Glomerular visceral epithelial cell (primary cell): ENCODE results near the gene JARID2.

Source experiments
- DNase-seq: peaks from one replicate; pipeline ENCODE4 v3.0.0-alpha.2; 2016; ENCODE audit errors: extremely low spot score

The JARID2 gene

DNA sequence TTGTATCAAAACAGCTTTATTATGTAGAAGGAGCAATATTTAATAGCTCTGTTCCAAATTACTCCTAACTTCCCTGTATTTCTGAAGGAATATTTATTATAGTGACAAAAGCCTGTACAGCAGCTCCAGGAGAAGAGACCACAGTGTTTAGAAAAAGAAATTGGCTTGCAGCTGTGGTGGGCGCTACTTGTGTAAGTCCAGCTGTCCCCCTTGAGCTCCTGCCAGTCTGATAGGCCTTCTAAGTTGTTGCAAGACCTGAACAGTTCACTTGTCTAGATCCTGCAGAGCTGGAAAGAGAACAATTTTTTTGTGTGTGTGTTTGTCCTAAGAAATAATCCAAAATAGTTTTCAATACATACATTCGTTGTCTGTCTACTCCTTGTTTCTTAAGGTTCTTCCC is 86.6 kb downstream of the JARID2 start:
- DNase-seq, result no peak

DNA sequence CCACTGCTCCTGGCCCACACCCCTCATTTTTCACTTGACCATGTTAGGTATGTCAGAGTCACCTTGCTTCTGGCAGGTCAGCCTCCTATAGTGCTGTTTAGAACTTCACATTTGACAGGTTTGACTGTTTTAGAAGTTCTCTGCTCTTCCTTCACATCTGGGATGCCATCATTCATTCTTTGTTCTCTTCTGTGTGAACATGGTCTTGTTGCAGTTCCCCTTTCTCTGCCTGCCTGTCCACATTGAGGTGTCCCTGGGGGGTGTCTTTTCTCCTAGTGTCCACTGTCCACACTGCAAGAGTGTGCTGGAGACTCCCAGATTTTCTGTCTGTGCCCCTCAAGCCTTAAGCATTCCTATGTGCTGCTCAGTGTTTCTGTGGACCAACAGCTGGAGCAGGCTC is 89.5 kb downstream of the JARID2 start:
- DNase-seq, result no peak

DNA sequence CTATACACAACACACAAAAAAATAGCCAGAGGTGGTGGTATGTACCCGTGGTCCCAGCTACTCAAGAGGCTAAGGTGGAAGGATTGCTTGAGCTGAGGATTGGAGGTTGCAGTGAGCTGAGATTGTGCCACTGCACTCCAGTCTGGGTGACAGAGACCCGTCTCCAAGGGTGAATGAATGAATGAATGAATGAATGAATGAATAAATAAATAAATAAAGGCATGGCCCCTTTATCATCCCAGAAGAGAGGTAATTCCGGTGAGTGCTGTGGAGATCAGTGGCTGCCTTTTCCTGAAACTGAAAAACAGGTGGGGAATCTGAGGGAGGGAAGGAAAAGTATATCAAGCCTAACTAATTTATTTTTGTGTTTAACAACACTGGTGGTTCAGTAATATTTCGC is 90.0 kb downstream of the JARID2 start:
- no peak for DNase-seq

DNA sequence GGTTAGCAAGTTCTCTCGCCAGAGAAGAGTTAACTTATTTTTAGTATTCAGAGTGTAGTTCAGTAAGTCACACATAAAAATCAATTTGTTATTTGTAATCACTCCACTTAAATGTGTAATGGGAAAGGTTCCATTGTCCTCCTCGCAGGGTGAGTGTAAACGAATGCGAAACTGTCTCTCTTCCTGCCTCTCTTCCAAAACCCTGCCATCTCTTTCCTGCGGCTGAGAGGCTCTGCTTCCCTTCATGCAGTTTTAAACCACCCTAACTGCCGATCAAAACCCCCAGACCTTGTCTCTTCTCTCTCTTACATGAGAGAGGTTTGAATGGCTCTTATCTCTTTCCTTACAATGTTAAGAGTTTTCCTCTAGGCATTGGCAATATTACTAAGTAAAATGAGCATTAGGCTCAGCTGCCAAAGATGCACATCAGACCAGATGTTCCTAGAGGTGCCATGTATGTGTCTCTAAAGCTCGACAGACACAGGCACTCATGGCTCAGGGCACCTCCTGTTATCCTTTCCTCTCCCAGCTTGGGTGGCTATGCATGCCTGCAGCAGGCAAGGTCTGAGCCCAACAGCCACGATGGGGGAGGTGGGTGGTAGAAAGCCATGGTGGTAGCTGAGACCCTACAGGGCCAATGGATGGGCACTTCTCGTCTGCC is 91.2 kb downstream of the JARID2 start:
- no peak for DNase-seq

DNA sequence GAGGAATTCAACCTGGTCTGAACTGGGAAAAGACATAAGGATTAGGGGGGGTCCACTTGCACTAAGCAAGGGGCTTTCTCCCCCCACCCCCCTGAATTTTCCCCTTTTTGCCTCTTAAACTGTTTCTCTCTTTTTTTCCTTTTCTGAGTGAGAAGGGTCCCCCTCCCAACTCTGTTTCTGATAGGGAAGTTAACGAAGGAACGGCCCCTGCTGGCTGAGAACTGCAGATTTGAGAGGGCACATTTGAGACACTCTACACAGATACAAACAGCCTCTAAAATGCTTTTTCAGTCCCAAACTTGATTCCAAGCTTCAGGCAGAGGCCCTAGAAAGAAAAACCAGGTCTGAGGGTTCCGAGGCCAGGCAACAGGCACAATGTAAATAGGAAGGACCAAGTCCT is 91.7 kb downstream of the JARID2 start:
- DNase-seq, result no peak

DNA sequence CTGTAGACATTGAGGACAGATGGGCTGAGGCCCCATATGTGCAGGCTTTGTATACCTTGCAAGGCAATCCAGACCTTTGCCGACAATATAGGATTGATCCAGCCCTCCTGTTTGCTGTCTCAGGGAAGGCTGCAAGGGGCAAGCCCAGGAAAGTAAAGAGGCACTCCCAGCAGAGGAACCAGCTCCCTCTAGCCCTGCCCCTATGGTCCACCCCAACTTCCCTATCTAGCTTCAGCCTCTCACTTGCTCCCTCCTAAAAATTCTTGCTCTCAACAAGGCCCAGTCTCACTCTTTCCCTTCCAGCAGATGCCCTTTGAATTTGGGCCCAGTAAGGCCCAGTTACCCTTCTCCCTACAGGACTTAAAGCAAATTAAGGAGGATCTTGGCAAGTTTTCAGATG is 92.6 kb downstream of the JARID2 start:
- DNase-seq, result no peak

DNA sequence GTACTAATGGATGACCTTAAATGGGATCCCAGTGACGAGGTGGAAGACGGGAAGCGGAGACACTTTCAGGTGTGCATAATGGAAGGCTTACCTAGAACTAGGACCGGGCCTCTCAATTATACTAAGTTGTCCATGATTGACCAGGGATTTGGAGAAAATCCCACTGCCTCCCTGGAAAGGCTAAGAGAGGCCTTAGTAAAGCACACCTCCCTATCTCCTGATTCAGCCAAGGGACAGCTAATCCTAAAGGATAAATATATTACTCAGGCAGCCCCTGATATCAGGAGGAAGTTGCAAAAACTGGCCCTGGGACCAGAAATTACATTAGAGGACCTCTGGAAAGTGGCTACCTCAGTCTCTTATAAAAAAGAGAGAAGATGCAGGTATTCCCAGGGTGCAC is 93.2 kb downstream of the JARID2 start:
- no peak for DNase-seq

DNA sequence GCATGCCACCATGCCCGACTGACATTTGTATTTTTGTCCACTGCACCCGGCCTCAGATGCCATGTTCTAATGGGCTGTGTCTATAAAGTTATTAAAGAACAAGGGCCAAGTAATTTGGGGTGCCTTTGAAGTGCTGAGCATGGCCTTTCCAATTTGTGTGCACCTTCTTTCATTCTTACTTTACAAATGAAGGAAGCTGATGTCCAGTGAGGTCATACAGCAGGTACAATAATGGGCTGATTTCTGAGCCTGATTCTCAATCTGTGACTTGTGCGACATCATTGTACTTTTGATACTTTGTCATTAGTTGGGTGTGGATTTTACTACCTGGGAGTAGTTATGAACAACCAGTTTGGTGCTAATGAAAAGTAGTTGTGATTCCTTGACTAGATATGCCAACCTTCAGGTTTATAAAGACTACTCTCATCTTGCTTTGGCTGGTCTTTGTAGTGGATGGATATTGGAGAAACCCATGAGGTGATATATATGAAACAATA is 94.3 kb downstream of the JARID2 start:
- DNase-seq, result no peak

DNA sequence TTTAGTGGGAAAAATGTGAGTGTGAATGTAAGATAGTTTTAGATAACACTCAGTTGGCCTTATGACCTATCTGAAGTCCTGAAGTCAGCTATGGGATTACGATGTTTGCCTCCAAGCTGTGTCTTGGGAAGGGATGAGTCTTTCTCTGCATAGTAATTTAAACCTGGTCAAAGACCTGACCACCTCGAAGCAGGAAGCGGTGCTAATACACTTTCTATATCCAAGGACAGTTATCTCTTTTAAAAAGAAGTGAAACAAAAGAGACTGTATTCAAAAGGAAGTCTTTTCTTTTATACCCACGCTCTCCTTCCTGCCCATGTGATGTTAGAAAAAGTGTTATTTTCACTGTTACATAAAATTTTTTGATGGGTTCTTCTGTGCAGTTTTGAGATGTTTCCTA is 94.9 kb downstream of the JARID2 start:
- no peak for DNase-seq

DNA sequence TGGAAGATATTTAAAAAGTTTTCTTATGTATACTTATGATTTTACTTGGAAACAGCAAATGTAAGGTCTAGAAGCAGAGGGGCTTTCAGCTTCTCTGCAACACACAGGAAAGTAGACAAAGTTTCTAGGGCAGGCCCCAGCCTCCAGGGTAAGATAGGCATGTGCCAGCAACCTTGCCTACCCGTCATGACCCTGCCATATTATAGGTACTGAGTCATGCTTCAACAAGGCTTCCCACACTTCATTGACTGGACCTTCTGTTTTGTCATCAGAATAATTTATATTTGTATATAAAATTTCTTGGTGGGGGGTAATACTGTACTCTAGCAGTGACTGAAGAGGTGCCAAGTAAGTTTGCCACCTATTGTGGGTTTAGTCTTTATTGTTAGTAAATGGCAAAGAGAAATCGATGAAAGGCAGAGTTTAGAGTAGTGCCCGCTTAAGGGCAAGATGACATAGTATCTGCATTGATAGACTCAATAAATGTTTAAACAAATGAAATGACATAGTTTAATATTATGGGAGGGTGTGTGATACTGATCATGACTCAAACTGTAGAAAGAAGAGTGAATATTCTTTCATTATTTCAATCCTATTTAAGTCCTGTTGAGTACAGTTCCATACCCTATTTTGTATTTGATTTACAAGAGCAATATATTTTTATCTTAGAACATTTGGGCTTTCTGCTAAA is 95.6 kb downstream of the JARID2 start:
- DNase-seq, result peak; percentile 37

DNA sequence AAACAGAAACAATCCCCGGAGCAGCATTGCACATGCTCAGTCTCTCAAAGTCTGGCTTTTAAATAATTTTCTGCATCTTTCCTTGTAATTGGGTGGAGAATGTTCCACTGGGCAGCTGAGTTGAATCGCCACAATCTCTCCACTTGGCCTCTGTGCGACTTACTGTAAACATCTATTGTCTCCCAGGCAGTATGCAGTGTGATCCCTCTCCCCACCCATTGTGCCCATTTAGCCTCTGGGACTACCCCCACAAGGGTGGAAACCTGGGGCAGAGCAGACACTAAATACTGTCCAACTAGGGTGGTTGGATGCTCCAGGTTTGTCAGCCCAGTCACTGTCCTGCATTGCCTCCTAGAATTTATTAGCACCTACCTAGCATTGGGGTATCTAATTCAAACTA is 96.2 kb downstream of the JARID2 start:
- DNase-seq, result no peak

DNA sequence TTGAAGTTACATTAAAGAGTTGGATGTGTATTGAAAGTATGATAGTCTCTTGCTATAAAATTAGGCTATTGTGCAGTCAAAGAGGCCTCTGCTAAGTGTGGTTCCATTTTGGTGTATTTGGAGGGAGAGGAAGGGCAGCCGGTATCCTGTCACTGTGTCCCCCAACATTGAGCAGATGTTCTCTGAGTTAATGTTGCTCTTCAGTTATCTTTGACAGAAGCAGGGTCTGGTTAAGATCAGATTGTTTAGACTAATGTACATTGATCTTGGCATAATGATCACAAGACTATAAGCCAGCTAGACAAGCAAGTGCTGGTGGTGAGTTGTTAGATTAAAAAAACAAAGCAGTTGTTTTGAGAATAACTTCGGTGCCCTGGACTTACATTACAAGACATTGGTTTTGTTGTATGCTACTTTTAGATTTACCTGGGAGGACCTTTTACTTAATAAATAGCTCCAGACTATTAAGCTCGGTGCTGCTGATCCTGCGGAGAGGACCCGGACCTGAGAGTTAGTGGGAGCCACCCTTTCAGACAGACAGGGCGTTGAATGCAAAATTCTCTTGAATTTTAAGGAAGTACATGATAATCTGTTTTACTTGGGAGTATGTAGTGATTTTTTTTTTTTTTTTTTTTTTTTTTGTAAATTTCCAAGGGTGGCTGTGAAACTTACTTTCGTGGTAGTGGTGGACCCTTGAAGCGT is 97.8 kb downstream of the JARID2 start:
- no peak for DNase-seq

DNA sequence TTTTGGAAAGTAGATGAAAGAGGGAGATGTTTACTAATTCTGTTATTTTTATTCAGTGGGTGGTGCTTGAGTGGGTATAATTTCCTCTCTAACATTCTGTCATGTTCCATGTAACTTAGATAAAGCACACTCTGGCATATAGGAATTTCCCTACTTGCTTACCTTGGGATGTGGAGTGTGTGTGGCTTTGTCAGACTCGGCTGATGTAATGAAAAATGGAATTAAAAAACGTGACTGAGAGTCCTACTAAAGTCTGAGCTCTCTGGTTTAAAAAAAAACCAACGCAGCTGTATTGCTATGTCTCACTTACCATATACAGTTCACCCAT is 98.3 kb downstream of the JARID2 start:
- DNase-seq, result peak; percentile 26

DNA sequence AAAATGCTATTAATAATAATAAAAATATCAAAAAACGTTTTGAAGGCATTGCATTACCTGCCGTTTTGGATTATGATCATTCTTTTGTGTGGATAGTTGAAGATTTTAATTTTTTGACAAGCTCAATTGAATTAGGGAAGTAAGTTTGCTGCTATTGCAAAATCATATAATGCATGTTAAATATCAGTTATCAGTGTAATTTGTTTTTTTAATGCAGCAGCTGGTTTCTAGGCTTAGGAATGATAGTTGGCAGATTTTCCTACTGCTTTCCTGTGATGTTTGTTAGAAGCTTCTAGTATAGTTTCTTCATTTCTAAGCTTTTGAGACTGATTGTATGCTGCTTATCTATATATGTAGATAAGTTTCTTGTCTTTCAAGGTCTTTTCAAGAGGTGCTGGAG is 99.0 kb downstream of the JARID2 start:
- DNase-seq, result no peak

DNA sequence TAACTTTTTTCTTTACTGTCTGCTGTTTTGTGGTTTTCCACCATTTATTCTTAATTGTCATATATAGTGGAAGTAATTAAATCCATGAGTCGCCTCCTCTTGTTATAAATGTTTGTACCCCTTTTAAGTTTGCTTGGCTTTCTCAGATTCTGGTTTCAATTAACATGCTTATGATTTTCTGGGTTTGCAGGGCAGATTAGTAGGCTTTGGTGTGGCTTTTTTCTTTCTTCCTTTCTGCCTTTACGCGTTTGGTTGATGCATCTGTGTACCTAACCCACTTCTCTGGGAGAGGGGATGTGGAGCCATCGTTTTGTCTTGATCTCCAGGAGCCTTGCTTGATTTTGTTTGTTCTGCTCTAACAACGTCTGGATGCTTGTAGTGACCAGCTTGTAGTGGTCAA is 100.4 kb downstream of the JARID2 start:
- DNase-seq, result no peak

DNA sequence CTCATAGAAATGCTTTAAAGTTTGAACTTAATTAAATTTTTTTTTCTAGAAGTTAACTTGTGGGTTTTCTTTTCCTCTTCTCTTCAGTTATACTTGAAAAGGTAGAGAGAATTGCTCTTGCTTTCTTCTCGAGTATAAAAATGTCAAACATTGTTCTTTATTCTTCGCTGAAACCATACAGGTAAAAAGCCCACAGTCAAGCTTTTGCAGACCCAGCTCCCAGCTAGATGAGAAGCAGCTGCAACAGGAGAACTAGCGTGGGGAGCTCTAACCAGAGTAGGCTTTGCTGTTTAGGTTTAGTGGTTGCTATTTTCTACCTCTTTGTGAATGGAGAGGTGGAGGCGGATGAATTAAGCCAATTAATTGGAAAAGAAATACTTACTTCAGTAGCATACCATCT is 102.7 kb downstream of the JARID2 start:
- DNase-seq, result no peak

DNA sequence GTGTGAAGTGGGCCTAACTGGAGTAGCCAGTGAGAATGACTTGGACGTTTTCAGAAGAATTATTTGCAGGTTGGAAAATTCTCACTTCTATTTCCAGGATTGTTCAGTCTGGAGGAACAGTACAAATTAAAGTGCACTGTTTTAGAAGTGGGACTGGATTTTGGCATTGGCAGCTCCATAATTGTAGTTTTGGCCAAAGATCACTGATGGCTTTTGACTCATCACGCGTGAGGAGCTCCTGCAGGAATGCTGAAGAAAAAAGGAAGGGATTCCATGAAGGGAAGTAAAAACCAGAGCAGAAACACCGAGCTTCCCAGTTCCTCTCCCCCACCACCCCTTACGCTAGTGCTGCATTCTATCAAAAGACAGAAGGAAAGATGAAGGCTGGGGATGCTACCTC is 103.5 kb downstream of the JARID2 start:
- no peak for DNase-seq

DNA sequence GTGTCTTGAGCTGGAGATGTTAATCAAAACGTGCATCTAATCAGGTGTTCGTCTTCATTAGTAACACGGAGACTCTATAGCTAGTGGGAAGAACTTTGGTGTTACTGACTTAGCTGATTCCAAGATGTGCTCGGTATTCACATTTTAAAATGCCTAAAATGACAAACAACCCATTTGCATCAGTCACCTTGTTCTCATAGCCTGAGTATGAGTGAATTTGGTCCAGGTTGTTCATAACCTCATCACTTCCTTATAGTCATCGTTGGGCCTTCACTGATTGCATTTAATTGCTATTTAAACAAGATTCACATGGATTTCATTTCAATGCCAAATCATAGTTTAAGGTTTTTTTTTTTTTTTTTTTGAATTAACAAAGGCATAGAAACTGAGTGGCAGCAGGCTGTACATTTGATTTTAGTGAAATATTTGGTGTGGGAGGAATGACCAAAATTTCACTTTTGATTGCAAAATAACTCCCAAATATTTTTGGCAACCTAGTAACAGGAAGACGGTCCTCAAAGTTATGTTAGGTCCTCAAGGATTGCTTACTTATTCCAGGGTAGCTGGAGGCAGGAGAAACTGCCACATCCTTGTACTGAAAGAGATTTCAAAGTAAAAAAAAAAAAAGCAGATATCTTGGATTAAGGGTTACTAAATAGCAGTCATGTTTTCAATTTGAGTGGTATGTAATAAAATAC is 104.7 kb downstream of the JARID2 start:
- DNase-seq, result no peak

DNA sequence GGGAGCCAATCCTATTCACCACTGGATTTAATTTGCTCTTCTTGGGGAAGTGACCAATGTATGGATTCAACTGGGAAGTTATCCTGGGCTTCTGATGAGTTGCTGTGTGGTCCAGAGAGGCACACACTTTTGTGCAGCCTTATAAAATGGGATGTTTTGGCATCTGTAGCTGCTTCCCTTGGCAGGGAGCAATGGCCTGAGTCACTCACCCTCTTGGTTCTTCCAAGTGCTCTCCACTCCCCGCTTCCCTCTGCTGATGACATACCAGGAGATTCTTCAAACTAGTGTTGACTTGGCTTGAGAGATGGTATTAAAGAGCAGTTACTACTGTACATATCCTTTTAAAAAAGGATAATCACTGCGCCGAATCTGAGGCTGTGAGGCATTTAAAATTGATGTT is 105.8 kb downstream of the JARID2 start:
- DNase-seq, result peak; percentile 16

DNA sequence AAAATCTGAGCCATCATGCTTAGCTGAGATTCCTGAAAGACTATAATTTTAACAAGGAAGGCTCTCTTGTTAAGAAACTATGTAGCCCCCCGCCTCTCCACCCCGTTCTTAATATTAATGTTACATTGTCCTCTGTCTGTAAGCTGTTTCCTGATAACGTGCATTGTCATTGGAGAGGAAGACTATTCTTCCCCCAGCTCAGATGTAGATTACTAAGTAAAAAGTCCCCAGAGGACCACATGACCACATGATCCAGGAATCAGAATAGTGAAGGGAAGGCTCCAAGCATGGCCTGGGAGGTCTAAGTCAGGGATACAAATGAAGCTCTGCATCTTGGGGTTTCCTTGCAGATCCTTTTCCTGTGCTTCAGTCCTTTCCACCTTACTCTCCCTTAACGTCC is 106.4 kb downstream of the JARID2 start:
- DNase-seq, result no peak

DNA sequence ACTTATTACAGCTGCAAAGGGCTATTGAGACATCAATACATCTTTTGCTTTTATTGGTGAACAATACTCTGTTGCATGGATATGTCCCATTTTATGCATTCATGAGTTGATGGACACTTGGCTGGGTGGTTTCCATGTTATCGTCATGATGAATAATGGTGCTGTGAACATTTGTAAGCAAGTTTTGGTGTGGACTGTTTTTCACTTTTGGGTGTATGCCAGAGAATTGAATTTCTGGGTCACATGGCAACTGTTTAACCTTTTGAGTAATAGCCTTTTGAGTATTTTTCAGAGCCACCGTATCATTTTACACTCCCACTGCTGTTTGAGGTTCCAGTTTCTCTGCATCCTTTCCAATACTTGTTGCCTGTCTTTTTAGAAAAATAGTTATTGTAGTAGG is 107.0 kb downstream of the JARID2 start:
- no peak for DNase-seq

DNA sequence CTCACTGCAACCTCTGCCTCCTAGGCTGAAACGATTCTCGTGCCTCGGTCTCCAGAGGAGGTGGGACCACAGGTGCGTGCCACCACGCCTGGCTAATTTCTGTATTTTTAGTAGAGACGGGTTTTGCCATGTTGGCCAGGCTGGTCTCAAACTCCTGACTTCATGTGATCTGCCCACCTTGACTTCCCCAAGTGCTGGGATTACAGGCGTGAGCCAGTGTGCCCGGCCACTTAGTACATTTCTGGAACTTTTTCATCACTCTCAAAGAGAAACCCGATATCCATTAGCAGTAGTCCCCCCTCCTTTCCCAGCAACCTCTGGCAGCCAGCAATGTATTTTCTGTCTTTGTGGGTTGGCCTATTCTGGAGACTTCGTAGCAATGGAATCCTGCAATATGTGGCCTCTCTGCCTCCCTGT is 109.8 kb downstream of the JARID2 start:
- DNase-seq, result no peak

DNA sequence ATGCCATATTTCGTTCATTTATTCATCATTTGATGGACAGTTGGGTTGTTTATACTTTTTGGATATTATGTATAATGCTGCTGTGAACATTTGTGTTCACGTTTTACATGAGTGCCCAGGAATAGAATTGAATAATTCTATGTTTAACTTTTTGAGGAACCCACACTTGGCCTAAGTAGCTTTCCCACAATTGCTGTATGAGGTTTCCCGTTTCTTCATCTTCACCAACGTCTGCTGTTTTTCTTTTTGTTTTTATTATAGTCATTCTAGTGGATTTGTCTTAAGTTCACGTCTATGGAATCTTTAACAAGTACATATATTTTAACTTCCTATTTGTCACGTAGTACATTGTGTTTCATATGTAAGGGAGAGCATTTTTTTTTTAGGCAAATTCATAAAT is 110.3 kb downstream of the JARID2 start:
- no peak for DNase-seq
